ENCODE measurements around the gene DCDC2B. TPM values are rescaled to one million over a fixed set of nuclear protein-coding genes. Genes with fewer than 3 reads are reported as not detected.

The DCDC2B gene
- total and polyA plus RNA-seq, 2 experiments from 2014 or later = 0.21 TPM; not detected in 1

DNA sequence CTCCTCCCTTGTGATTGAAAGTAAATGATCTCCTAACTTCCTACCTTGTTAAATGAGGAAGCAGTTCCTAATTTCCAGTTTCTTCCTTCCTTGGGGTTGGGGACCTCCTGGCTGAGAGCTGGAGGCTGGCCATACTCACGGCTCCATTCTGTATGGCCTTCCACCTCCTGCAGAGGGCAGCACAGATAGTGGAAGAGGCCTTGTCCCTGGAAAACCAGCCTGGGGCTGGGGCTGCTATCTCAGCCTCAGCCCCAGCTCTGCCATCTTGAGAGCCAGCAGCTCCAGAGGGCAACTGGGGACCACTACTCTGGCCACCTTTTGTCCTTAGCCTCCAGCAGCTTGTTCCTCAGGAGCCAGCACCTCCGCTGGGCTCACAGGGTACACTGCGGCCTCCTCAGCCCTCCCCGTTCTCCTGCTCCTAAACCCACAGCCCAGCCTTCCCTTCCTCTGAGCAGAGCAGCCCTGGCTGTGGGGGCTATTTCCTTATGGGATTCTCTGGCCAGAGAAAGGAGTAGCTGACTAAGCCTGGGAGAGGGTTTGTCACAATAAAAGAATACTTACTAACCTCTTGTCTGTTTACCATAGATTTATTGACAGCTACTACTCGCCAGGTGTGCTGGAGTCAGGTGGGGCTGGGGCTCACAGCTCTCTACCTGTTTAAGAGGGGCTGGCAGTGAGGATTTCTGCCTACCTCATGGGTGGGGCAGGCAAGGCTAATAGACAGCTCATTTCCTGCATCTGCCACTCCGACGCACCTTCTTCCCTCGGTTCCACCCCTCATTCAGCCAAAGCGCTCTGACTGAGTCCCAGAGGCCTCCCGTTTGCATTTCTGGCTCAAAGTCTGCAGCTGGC, 7.0 kb downstream of the DCDC2B start:
- ATAC-seq (peak; percentile 97), DNase-seq (ENCODE audit: low spot score) (peak; percentile 90)
- Histone ChIP-seq H3K36me3 (ENCODE audit: insufficient read depth) (no peaks in the 10 kb centered on the region), H3K79me2 (replicated peaks; ENCODE audit: insufficient read depth) (peaks cover 6% of the 10 kb centered on the region; the same call in 1 of the 2 replicates), H4K20me1 (replicated peaks; ENCODE audit: insufficient read depth) (no peaks in the 10 kb centered on the region), H3K27me3 (ENCODE audit: insufficient read depth) (no peaks in the 10 kb centered on the region), H3K4me3 (no peak overlapping the region), H3K4me1 (ENCODE audit: insufficient read depth) (peaks cover 4% of the 10 kb centered on the region; the same call in 1 of the 2 replicates), H3F3A (replicated peaks; ENCODE audit: low read depth) (no peaks in the 10 kb centered on the region), H3K9me2 (ENCODE audit: insufficient read depth) (no peaks in the 10 kb centered on the region), H2AFZ (no peak overlapping the region), H3K4me2 (no peak overlapping the region), H3K27ac (ENCODE audit: low read depth) (peak overlapping the region; percentile 53; the same call in 1 of the 2 replicates)
- no peak overlapping the region for H3K4me3 Mint-ChIP-seq
- peaks cover 24% of the 10 kb centered on the region for H3K36me3 Mint-ChIP-seq (ENCODE audit: low read depth)
- peaks cover 9% of the 10 kb centered on the region for H3K27me3 Mint-ChIP-seq (ENCODE audit: insufficient read depth, low read depth, poor library complexity)
- TF ChIP-seq STAT1 (IDR thresholded peaks at IDR 0.05; ENCODE audit: unreplicated experiment) = no peak
- TF ChIP-seq, protein P1, sequence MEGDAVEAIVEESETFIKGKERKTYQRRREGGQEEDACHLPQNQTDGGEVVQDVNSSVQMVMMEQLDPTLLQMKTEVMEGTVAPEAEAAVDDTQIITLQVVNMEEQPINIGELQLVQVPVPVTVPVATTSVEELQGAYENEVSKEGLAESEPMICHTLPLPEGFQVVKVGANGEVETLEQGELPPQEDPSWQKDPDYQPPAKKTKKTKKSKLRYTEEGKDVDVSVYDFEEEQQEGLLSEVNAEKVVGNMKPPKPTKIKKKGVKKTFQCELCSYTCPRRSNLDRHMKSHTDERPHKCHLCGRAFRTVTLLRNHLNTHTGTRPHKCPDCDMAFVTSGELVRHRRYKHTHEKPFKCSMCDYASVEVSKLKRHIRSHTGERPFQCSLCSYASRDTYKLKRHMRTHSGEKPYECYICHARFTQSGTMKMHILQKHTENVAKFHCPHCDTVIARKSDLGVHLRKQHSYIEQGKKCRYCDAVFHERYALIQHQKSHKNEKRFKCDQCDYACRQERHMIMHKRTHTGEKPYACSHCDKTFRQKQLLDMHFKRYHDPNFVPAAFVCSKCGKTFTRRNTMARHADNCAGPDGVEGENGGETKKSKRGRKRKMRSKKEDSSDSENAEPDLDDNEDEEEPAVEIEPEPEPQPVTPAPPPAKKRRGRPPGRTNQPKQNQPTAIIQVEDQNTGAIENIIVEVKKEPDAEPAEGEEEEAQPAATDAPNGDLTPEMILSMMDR (conservative IDR thresholded peaks at IDR 0.05; ENCODE audit: low read depth in 2 of 2) = peak; percentile 83 to 92
- no peaks in the 10 kb centered on the region for H3K9me3 Mint-ChIP-seq
- no peak overlapping the region for H3K27ac Mint-ChIP-seq
- H3K4me1 Mint-ChIP-seq = peaks cover 4% of the 10 kb centered on the region

DNA sequence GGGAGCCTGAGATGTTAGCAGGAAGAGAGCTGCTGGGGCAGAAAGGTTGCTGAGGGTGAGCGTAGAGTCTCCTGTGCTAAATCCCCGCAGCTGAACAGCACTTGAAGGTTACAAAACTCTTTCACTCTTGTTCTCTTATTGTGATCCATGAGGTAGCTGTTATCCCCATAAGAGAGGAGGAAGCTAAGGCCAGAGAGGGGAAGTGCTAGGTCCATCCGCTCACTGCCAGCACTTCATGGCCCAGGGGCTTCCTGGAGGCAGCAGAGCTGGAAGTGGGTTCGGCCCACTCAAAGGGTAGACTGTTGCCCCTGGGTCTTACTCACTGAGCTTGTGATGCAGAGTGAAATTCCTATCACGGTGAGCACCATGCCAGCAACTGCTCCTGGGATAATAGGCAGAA, 7.7 kb downstream of the DCDC2B start:
- H3K4me3 Mint-ChIP-seq = no peak overlapping the region
- no peaks in the 10 kb centered on the region for H3K36me3 ChIP-seq (ENCODE audit: insufficient read depth)
- H3K4me3 ChIP-seq = no peak overlapping the region
- no peaks in the 10 kb centered on the region for H4K20me1 ChIP-seq (replicated peaks; ENCODE audit: insufficient read depth)
- peaks cover 6% of the 10 kb centered on the region; the same call in 1 of the 2 replicates for H3K79me2 ChIP-seq (replicated peaks; ENCODE audit: insufficient read depth)
- H3K27ac Mint-ChIP-seq = no peak overlapping the region
- no peaks in the 10 kb centered on the region for H3F3A ChIP-seq (replicated peaks; ENCODE audit: low read depth)
- no peak overlapping the region for H3K4me2 ChIP-seq
- peaks cover 24% of the 10 kb centered on the region for H3K36me3 Mint-ChIP-seq (ENCODE audit: low read depth)
- no peak overlapping the region for H2AFZ ChIP-seq
- ATAC-seq (no peak), DNase-seq (ENCODE audit: low spot score) (no peak)
- H3K27me3 ChIP-seq (ENCODE audit: insufficient read depth) = no peaks in the 10 kb centered on the region
- H3K27ac ChIP-seq (ENCODE audit: low read depth) = no peak overlapping the region
- H3K4me1 Mint-ChIP-seq = peaks cover 11% of the 10 kb centered on the region
- peaks cover 10% of the 10 kb centered on the region for H3K4me1 ChIP-seq (ENCODE audit: insufficient read depth)
- no peaks in the 10 kb centered on the region for H3K9me3 Mint-ChIP-seq
- no peaks in the 10 kb centered on the region for H3K9me2 ChIP-seq (ENCODE audit: insufficient read depth)
- peaks cover 9% of the 10 kb centered on the region for H3K27me3 Mint-ChIP-seq (ENCODE audit: insufficient read depth, low read depth, poor library complexity)
- TF ChIP-seq, protein P2, sequence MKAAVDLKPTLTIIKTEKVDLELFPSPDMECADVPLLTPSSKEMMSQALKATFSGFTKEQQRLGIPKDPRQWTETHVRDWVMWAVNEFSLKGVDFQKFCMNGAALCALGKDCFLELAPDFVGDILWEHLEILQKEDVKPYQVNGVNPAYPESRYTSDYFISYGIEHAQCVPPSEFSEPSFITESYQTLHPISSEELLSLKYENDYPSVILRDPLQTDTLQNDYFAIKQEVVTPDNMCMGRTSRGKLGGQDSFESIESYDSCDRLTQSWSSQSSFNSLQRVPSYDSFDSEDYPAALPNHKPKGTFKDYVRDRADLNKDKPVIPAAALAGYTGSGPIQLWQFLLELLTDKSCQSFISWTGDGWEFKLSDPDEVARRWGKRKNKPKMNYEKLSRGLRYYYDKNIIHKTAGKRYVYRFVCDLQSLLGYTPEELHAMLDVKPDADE (IDR thresholded peaks at IDR 0.05) = no peak
- TF ChIP-seq, protein P3, sequence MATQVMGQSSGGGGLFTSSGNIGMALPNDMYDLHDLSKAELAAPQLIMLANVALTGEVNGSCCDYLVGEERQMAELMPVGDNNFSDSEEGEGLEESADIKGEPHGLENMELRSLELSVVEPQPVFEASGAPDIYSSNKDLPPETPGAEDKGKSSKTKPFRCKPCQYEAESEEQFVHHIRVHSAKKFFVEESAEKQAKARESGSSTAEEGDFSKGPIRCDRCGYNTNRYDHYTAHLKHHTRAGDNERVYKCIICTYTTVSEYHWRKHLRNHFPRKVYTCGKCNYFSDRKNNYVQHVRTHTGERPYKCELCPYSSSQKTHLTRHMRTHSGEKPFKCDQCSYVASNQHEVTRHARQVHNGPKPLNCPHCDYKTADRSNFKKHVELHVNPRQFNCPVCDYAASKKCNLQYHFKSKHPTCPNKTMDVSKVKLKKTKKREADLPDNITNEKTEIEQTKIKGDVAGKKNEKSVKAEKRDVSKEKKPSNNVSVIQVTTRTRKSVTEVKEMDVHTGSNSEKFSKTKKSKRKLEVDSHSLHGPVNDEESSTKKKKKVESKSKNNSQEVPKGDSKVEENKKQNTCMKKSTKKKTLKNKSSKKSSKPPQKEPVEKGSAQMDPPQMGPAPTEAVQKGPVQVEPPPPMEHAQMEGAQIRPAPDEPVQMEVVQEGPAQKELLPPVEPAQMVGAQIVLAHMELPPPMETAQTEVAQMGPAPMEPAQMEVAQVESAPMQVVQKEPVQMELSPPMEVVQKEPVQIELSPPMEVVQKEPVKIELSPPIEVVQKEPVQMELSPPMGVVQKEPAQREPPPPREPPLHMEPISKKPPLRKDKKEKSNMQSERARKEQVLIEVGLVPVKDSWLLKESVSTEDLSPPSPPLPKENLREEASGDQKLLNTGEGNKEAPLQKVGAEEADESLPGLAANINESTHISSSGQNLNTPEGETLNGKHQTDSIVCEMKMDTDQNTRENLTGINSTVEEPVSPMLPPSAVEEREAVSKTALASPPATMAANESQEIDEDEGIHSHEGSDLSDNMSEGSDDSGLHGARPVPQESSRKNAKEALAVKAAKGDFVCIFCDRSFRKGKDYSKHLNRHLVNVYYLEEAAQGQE (IDR thresholded peaks at IDR 0.05; ENCODE audit: unreplicated experiment) = no peak
- TF ChIP-seq JUNB (IDR thresholded peaks at IDR 0.05; ENCODE audit: unreplicated experiment) (no peak), ZNF331 (CRISPR knock-in tag; IDR thresholded peaks at IDR 0.05; ENCODE audit: low read depth) (no peak), STAT1 (IDR thresholded peaks at IDR 0.05; ENCODE audit: unreplicated experiment) (no peak)
- TF ChIP-seq, protein P4, sequence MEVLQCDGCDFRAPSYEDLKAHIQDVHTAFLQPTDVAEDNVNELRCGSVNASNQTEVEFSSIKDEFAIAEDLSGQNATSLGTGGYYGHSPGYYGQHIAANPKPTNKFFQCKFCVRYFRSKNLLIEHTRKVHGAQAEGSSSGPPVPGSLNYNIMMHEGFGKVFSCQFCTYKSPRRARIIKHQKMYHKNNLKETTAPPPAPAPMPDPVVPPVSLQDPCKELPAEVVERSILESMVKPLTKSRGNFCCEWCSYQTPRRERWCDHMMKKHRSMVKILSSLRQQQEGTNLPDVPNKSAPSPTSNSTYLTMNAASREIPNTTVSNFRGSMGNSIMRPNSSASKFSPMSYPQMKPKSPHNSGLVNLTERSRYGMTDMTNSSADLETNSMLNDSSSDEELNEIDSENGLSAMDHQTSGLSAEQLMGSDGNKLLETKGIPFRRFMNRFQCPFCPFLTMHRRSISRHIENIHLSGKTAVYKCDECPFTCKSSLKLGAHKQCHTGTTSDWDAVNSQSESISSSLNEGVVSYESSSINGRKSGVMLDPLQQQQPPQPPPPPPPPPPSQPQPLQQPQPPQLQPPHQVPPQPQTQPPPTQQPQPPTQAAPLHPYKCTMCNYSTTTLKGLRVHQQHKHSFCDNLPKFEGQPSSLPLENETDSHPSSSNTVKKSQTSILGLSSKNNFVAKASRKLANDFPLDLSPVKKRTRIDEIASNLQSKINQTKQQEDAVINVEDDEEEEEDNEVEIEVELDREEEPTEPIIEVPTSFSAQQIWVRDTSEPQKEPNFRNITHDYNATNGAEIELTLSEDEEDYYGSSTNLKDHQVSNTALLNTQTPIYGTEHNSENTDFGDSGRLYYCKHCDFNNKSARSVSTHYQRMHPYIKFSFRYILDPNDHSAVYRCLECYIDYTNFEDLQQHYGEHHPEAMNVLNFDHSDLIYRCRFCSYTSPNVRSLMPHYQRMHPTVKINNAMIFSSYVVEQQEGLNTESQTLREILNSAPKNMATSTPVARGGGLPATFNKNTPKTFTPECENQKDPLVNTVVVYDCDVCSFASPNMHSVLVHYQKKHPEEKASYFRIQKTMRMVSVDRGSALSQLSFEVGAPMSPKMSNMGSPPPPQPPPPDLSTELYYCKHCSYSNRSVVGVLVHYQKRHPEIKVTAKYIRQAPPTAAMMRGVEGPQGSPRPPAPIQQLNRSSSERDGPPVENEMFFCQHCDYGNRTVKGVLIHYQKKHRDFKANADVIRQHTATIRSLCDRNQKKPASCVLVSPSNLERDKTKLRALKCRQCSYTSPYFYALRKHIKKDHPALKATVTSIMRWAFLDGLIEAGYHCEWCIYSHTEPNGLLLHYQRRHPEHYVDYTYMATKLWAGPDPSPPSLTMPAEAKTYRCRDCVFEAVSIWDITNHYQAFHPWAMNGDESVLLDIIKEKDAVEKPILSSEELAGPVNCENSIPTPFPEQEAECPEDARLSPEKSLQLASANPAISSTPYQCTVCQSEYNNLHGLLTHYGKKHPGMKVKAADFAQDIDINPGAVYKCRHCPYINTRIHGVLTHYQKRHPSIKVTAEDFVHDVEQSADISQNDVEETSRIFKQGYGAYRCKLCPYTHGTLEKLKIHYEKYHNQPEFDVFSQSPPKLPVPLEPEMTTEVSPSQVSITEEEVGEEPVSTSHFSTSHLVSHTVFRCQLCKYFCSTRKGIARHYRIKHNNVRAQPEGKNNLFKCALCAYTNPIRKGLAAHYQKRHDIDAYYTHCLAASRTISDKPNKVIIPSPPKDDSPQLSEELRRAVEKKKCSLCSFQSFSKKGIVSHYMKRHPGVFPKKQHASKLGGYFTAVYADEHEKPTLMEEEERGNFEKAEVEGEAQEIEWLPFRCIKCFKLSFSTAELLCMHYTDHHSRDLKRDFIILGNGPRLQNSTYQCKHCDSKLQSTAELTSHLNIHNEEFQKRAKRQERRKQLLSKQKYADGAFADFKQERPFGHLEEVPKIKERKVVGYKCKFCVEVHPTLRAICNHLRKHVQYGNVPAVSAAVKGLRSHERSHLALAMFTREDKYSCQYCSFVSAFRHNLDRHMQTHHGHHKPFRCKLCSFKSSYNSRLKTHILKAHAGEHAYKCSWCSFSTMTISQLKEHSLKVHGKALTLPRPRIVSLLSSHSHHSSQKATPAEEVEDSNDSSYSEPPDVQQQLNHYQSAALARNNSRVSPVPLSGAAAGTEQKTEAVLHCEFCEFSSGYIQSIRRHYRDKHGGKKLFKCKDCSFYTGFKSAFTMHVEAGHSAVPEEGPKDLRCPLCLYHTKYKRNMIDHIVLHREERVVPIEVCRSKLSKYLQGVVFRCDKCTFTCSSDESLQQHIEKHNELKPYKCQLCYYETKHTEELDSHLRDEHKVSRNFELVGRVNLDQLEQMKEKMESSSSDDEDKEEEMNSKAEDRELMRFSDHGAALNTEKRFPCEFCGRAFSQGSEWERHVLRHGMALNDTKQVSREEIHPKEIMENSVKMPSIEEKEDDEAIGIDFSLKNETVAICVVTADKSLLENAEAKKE (CRISPR knock-in tag; IDR thresholded peaks at IDR 0.05) = no peak

All from GM23338 (cell line).